Dermis lymphatic vessel endothelial cell (primary cell): ENCODE data around the gene APOC3. TPM values are rescaled to one million over a fixed set of nuclear protein-coding genes. Genes with fewer than 3 reads are reported as not detected.

Source experiments
- total RNA-seq: library from RNA; depleted of rRNA; stranded (reverse); fragments of >200 nt; gene quantifications from 2 replicates; pipeline ENCODE4 v1.2.1, GENCODE V29; 2014

Gene APOC3
- total RNA-seq, result not detected in 2 replicates

DNA sequence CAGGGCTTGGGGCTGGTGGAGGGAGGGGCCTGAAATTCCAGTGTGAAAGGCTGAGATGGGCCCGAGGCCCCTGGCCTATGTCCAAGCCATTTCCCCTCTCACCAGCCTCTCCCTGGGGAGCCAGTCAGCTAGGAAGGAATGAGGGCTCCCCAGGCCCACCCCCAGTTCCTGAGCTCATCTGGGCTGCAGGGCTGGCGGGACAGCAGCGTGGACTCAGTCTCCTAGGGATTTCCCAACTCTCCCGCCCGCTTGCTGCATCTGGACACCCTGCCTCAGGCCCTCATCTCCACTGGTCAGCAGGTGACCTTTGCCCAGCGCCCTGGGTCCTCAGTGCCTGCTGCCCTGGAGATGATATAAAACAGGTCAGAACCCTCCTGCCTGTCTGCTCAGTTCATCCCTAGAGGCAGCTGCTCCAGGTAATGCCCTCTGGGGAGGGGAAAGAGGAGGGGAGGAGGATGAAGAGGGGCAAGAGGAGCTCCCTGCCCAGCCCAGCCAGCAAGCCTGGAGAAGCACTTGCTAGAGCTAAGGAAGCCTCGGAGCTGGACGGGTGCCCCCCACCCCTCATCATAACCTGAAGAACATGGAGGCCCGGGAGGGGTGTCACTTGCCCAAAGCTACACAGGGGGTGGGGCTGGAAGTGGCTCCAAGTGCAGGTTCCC lies at the start of gene APOC3:
APOC3 (plus strand) TSS at position 383 of the 659 bp plus-strand sequence. CDS start 676 bp downstream, outside the sequence.

DNA sequence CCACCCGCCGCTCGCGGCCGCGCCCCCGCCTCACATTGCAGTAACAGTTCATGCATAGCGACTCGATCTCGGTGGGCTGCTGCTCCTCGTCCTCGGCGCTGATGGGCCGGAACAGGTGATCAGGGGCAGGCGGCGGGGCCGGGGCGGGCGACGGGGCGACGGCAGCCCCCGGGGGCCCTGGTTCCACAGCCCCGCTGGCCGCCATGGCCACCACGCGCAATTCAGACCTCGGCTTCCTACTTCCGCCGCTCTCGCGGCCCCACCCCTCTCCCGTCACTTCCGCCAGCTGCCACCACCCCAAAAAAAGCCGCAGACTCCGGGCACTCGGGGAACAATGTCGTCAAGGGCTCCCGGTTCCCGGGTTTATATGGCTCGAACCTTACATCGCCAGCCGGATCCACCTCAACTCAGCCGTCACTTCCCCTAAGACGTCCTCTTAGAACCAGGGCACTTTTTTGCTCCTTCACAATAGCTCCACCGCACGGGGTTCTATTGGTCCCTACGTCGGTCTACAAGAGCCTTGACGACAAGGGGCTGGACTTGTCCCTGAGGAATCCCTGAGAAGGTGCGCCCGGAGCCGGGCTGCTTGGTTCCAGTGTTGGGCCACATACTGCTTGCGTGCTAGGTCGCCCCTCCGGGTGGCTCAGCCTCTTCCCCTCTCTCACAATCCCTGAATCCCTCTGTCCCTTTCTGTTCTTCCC lies 41.8 kb upstream of the APOC3 start, which contains the start of gene ZPR1:
ZPR1 (minus strand) TSS at position 238 of the 701 bp plus-strand sequence; CDS start at position 205, 33 bp downstream.

DNA sequence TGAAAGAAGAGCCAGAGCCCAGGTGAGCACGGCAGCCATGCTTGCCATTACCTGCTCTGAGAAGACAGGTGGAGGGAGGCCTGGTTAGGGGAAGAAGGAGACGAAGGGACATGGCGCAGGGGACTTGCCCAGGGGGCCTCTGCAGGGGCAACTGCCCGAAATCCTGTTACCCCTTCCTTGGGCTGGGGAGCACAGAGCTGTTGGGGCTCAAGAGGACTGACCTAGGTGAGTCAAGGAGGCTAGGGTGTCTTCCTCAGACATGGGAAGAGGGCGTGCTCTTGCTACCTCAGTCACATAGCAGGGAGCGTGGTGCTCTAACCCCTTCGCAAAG lies 37.9 kb upstream of the APOC3 start, which contains the start of gene APOA5:
APOA5 (minus strand) TSS at position 67 of the 331 bp plus-strand sequence; CDS start at position 48, 19 bp downstream.

DNA sequence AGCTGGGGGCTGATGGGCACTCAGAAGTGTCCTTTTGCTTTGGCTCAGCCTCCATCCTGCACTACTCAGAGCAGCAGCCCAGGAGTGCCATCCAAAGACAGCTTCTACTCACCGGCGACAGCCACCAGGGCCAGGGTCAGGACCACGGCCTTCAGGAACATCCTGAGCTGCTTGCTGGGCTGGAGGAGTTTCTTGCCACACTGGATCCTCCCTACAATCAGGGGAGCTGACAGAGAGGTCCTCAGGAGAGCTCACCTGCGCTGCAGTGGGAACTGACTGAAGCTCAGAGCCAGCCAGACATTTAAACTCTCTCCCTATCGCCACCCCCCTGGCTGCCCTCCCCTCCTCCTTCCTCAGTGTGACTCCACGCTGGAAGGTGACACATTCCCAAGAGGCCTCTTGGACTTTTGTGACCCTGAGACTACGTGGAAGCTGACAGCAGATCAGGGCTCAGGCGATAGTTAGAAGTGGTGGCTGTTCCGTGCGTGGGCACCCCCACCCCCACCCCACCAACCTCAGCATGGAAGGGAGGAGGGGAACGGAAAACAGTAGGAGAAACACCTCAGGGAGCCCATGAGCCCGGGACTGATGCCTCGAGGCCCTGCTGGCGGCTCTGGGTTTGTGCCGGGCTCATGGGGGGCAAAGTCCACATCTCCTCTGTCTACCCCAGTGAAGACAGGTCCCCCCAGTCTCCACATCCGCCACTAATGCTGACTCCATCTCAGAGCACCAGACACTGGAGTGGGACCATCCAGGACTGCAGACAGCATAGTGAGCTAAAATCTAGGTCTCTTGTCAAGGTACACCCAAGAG lies 6.5 kb upstream of the APOC3 start, which contains the start of gene APOA4:
APOA4 (minus strand) TSS at position 274 of the 813 bp plus-strand sequence; CDS start at position 161, 113 bp downstream.

DNA sequence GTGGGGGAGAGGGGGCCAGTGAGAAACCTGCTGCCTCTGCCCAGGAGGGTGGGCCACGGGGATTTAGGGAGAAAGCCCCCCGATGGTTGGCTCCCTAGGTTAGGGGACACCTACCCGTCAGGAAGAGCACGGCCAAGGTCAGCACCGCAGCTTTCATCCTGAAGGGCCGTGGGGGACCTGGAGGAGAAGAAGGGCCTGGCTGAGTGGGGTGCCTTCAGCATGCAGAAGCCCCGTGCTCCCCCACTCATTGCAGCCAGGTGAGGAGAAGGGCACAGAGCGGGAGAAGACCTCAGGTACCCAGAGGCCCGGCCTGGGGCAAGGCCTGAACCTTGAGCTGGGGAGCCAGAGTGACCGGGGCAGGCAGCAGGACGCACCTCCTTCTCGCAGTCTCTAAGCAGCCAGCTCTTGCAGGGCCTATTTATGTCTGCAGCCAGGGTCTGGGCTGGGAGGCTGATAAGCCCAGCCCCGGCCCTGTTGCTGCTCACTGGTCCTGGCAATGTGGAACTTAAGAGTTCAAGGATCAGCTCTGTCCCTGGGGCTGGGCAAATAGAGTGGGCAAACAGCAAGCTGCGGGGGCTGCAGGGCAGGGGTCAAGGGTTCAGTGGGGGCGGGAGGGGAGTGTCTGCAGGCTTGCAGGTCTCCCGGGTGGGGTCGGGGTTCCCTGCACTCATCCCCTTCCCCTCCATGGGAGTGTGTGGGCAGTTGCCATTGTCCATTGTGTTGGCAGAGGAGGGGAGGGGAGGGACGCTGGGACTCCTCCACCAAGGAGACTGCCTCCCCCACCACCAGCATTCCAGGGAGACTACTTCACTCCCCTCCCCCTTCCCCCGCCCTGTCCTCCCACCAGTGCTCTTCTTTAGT lies 7.8 kb downstream of the APOC3 start, which contains the start of gene APOA1:
APOA1 (minus strand) TSS at position 392 of the 861 bp plus-strand sequence; CDS start at position 157, 235 bp downstream.

Other genes starting within 250 kb of the APOC3 start
- gene BUD13, start 56.9 kb upstream of the APOC3 start, total RNA-seq, result 12.1 and 13.5 TPM in 2 replicates
- gene ZPR1, start 41.9 kb upstream of the APOC3 start, total RNA-seq, result 19.5 and 31.5 TPM in 2 replicates
- not detected in 2 replicates for gene APOA5, start 38.0 kb upstream of the APOC3 start, total RNA-seq
- gene APOA4, start 6.6 kb upstream of the APOC3 start, total RNA-seq, result not detected in 2 replicates
- not detected in 2 replicates for gene APOA1, start 7.7 kb downstream of the APOC3 start, total RNA-seq